DMS153 treated with DMSO at 0.1 percent for 48 hours (cell line): ENCODE results near the gene HPD.
A peak's percentile ranks its signal among the peaks of the same experiment; 100 is the strongest.

Source experiments
- DNase-seq: peaks from one replicate; lab custom pipeline; 2025; ENCODE audit not compliant: unreplicated experiment; lab: John Stamatoyannopoulos, UW

The HPD gene

DNA sequence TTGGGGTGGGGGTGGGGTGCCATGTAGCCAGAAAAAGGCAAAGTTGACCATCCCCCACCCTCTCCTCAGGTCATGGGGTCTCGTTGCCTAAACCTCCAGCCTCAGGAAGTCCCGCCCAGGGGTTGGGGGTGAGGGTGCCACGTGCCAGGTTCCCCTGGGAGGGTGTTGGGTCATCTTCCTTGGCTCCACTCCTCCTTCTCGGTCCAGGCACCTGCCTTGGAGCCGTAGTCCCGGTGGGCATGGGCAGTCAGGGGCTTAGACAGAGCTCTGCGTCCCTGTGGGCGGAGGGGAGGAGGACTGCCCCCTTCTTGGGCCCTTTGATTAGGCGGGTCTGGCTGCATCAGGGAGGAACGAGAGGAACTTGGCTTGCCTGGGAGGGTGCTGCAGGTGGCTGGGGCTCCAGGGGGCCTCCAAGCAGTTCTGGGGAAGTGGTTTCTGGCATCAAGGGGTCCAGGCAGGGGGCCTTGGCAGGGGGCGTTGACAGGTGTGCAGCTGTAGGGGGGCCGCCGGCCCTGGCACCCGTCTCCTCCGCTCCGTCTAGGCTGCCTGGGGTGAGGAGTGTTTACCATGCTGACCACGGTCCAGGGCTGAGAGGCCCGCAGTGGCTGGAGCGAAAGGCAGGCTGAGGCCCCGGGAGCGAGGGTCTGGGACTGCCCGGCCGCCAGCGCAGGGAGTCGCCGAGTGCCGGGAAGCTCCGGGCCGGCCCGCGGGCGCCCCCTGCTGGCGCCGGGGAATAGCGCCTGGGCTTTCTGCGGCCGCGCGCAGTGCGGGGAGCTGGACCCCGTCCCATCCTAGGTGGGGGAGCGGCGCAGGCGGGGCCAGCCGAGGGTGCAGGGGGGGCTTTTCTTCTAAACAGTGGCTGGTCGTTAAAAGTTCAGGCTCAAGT, 47.0 kb downstream of the HPD start:
- peak; percentile 70 for DNase-seq

DNA sequence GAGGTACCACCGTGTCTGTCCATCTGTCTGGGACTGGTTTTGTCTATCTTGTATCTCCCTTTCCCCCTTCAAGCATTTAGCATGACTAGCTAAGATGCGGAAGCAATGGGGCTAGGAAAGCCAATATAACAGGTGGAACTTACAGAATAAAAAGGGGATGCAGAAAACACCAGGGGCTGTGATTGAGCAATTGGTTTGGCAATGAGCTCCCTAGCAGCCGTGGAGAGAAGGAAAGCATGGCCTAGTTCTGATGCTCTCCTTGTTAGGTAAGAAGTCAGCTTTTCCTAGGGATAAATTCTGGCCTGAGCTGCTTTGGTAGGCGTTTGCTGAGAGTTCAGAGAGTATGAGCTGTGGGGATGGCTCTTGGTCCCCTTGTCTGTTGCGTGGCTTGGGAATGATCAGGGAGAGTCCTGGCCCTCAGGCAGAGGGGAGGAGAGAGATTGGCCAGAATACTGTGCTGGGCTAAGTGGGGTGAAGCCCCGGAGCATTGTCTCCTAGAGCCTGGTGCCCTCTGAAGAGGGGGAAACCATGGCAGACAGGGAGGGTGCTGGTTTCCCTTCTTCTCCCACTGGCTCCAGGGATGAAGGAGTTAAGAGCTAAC, 47.7 kb downstream of the HPD start:
- DNase-seq = no peak

- no peak for DNase-seq
Observed at GRCh38 chr12:121810234-121810817, 48.3 kb downstream of the HPD start.

DNA sequence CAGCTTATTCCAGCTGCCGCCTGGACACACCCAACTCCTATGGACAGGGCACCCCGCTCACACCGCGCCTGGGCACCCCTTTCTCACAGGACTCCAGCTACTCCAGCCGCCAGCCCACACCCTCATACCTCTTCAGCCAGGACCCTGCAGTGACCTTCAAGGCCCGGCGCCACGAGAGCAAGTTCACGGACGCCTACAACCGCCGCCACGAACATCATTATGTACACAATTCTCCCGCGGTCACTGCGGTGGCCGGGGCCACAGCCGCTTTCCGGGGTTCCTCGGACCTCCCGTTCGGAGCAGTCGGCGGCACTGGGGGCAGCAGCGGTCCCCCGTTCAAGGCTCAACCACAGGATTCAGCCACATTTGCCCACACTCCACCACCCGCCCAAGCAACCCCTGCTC, 48.9 kb downstream of the HPD start:
- DNase-seq = no peak

DNA sequence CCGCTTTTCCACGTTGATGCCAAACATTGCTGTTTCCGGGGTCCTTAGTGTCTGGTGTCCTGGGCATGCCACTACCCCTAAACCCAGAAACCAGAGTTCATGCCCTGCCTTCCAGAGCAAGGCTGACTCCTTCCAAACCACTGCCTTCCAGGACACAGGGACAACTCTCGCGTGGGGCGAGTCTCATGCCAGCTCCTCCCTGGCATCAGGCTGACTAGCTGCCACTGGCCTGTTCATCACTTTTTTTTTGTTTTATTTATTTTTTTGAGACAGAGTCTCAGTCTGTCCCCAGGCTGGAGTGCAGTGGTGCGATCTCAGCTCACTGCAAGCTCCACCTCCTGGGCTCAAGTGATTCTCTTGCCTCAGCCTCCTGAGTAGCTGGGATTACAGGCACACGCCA, 50.0 kb downstream of the HPD start:
- DNase-seq = no peak

- no peak for DNase-seq
Observed at GRCh38 chr12:121807642-121808347, 50.9 kb downstream of the HPD start.

DNA sequence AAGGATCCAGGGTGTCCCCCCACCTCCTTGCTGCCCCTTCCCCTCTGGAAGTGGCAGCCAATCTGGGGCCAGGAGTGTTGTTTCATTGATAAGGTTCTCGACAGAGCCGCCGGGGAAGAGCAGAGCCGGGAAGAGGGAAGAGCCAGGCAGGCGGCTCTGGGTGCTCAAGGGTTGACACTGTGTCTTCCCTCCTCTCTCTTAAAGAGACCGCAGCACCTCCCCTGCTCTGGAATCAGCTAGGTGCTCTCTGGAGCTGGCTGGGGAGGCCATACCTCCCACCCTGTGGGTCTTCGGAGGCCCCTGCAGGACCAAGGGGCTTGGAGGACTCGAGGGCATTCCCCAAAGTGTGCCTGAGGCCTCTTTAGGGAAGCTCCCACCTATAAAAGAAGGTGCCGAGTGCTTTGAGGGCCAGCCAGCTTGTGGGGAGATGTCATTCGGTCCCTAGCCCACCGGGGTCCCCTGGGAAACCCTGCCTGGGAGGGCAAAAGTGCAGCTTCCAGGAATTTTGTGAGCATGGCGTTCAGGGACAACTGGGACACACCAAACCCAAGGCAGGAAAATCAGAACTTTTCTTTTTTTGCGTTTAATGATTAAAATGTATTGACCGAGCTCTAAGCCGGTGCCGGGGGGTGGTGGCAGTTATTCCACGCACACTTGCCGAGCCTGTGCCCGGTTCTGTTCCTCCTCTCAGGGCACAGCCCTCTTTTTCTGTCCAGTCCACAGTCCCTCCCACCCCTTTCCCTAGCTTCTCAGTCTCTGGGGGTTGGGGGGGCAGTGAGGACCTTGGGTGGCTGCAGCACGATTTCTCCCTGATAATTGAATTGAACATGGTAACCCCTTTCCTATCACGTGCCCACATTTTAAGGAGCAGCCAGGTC, 51.9 kb downstream of the HPD start:
- DNase-seq = no peak

- DNase-seq = no peak
Observed at GRCh38 chr12:121806009-121806545, 52.6 kb downstream of the HPD start.

GRCh38 chr12:121805171-121806008, 53.3 kb downstream of the HPD start:
- DNase-seq = no peak

- no peak for DNase-seq
Observed at GRCh38 chr12:121804417-121805111, 54.1 kb downstream of the HPD start.

DNA sequence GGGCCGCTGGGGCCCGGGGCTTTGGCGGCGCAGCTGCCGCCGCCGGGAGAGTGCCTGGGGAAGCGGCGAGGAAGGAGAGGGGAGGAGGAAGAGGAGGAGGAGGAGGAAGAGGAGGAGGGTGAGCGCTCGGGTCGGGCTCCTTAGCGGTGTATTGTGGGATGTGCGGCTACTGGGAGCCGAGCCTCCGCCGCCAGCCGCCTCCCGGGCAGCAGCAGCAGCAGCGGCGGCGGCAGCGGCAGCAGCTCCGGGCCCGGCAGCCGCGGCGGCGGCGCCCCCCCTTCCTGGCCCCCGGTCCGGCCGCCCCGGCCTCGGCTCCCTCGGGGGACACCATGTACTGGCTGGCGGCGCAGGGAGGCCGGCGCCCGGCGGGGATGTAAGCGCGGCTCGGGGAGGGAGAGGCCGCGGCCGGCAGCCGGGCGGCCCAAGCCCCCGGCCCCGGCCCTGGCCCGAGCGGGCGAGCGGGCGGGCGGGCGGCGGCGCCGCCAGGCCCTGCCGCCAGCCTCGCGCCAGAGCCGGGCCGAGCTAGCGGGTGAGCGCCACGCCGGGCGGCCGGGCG, 54.7 kb downstream of the HPD start, which contains the start of gene SETD1B:
TSS of gene SETD1B (plus strand) at position 149 of the 556 bp plus-strand sequence. CDS start 729 bp downstream, outside the sequence.
- DNase-seq = peak; percentile 29

DNA sequence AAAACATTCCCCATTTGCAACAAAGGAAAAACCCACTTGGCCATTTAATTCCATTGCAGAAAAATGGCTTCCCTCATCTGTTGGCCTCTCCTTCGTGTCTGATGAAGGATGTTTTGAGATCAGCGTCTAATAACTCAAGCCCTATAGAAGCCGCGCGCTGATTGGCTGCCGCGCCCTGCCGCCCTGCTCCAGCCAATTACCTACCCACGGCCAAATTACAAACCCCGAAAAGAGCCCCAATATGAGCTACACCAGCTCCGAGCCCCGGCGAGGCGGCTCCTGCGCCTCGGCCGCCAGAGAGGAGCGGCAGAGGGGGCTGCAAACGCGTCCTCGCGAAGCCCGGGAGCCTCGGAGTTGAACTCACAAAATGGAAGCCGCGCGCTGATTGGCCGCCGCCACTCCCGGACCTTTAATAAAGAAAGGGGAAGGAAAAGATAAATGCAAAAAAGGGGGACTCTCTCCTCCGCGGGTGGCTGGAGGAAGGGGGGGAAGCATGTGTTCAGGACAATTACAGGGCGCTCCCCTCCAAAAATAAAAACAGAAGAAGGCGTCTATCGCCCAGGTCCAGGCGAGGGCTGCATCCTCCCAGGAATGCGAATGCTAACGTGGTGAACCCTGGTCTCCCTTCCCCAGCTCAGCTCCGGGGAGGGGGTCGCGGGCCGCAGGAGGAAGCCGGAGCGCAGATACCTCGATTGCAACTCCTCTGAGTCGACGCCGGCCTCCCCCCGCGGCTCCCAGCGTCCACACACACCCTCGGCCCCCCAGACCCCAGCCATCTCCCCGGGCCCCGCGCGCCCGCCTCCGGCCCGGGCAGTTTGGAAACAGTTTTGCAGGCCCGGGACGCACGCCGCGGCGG, 55.6 kb downstream of the HPD start:
- peak; percentile 96 for DNase-seq

DNA sequence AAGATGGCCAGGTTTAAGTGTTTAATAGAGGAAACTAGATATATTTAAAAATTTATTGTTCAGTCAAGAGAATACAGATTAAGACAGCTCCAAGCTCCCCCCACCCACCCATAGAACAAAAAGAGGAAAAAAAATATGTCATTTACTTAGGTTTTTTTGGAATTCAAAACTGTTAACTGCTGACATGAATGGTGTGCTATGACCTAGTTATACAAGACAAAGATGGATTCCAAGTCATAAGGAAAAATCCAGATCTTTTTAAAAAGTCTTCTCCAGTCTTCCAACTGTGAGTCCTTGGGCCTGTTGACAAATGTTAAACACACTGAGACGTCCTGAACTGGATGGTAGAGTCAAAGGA, 56.2 kb downstream of the HPD start:
- peak; percentile 50 for DNase-seq

- peak; percentile 84 for DNase-seq
Observed at GRCh38 chr12:121801595-121802484, 56.8 kb downstream of the HPD start.

DNA sequence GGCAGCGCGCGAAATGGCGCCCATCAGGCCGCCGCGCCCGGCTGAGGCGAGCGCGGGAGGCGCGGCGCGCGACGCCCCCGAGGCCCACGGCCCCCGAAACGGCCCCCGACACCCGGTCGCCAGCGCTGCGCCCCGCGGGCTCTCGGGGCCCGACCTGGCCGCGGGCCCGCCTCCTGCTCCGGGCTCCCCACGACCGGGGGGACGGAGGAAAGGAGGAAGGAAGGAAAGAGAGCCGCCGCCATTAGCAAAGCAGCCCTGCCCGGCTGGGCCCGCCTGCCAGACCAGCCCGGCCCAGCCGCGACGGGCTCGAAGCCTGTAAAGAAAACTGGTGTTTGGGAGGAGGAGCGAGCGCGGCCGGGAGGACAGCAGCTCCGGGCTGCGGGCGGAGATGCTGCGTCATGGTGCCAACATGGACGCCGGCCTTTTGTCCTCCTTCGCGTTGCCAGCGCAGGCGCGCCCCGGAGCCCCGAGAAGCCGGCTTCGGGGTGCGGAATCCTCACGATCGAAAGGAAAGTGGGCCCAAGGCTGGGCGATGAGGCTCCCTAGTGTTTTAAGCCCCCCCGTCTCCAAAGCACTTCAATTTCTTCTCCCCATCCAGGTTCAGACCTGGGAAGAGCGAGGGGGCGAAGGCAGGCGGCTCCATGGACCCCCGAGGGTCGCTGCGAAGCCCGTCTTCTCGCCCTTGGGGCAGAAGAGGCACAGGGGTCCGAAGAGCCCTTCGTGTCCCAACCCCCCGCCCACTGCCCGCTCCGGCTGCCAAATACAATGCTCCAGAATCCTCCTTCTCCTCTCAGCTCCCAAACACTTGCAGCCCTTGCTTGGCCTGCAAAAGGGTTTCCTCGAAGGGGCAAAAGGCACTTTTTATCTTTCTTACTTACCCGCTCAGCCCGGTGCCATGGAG, 57.7 kb downstream of the HPD start:
- peak; percentile 51 for DNase-seq
